Neural cell (in vitro differentiated cells): ENCODE data around the gene BHLHA15. TPM values are rescaled to one million over a fixed set of nuclear protein-coding genes. Genes with fewer than 3 reads are reported as not detected.

ENCODE experiments used
- H2AFZ ChIP-seq: fragments of 200-600, 300-800 bp; sonication (generic), shearing (Covaris generic); 2 replicates; pipeline ENCODE4 v1.6.0; 2014; ENCODE audit warnings: low read depth, mild to moderate bottlenecking, antibody characterized with exemption, low read length, moderate library complexity
- H3F3A ChIP-seq: fragments of 200-600 bp; shearing (Covaris generic); 2 replicates; pipeline ENCODE4 v1.6.1; 2016; ENCODE audit warnings: mild to moderate bottlenecking, moderate library complexity, mixed read lengths, antibody characterized with exemption, low read length; ENCODE audit not compliant: insufficient read depth, poor library complexity, severe bottlenecking
- H3K27ac ChIP-seq: fragments of 200-600, 300-800 bp; sonication (generic), shearing (Covaris generic); 2 replicates; pipeline ENCODE4 v1.5.1; 2014; ENCODE audit warnings: mild to moderate bottlenecking, low read length, moderate library complexity
- H3K27me3 ChIP-seq: fragments of 300-800, 200-600 bp; sonication (generic), shearing (Covaris generic); 2 replicates; pipeline ENCODE4 v1.6.0; 2014; ENCODE audit warnings: mild to moderate bottlenecking, low read depth, low read length, moderate library complexity; ENCODE audit not compliant: insufficient read depth
- H3K36me3 ChIP-seq: fragments of 300-800, 200-600 bp; sonication (generic), shearing (Covaris generic); 2 replicates; pipeline ENCODE4 v1.5.1; 2014; ENCODE audit warnings: mild to moderate bottlenecking, antibody characterized with exemption, low read length, moderate library complexity; ENCODE audit not compliant: insufficient read depth
- H3K4me2 ChIP-seq: fragments of 300-800, 200-600 bp; sonication (generic), shearing (Covaris generic); 2 replicates; pipeline ENCODE4 v1.6.0; 2014; ENCODE audit warnings: mild to moderate bottlenecking, low read length
- H3K4me3 ChIP-seq: fragments of 300-800, 200-600 bp; sonication (generic), shearing (Covaris generic); 2 replicates; pipeline ENCODE4 v1.5.1; 2014; ENCODE audit warnings: mild to moderate bottlenecking, low read length, moderate library complexity
- H3K79me2 ChIP-seq: fragments of 200-600 bp; shearing (Covaris generic); replicated peaks from 2 replicates; pipeline ENCODE4 v1.6.0; 2014; ENCODE audit warnings: mild to moderate bottlenecking, low read length, moderate library complexity; ENCODE audit not compliant: insufficient read depth
- H3K9ac ChIP-seq: fragments of 300-800, 200-600 bp; sonication (generic), shearing (Covaris generic); 2 replicates; pipeline ENCODE4 v1.6.1; 2016; ENCODE audit warnings: mild to moderate bottlenecking, low read length, mixed read lengths
- H3K9me2 ChIP-seq: fragments of 200-600 bp; shearing (Covaris generic); 2 replicates; pipeline ENCODE4 v1.6.1; 2016; ENCODE audit warnings: mild to moderate bottlenecking, low read length, mixed read lengths; ENCODE audit not compliant: insufficient read depth
- H3K9me3 ChIP-seq: fragments of 200-600, 300-800 bp; sonication (generic), shearing (Covaris generic); 2 replicates; pipeline ENCODE4 v1.6.1; 2016; ENCODE audit warnings: mild to moderate bottlenecking, mixed run types, low read length, moderate library complexity, mixed read lengths
- H4K20me1 ChIP-seq: fragments of 200-600 bp; shearing (Covaris generic); 2 replicates; pipeline ENCODE4 v1.6.1; 2016; ENCODE audit warnings: mild to moderate bottlenecking, mixed run types; ENCODE audit not compliant: insufficient read depth
- EP300 ChIP-seq: fragments of 450-650 bp; conservative IDR thresholded peaks from 2 replicates; pipeline ENCODE4 v1.6.1; 2014; ENCODE audit warnings: antibody characterized with exemption, mild to moderate bottlenecking, moderate library complexity; ENCODE audit not compliant: poor library complexity, severe bottlenecking
- MXI1 ChIP-seq: fragments of 450-650 bp; conservative IDR thresholded peaks from 2 replicates; pipeline ENCODE4 v1.6.1; 2014; ENCODE audit warnings: antibody characterized with exemption, mild to moderate bottlenecking; ENCODE audit not compliant: poor library complexity, severe bottlenecking
- POLR2AphosphoS5 ChIP-seq: IDR thresholded peaks from 2 replicates; pipeline ENCODE4 v1.6.1; 2012
- TAF1 ChIP-seq: IDR thresholded peaks from 2 replicates; pipeline ENCODE4 v1.6.1; 2012; ENCODE audit warnings: low read depth
- polyA plus RNA-seq: library from polyadenylated mRNA; depleted of rRNA; stranded (reverse); fragments of >200 nt; gene quantifications from 2 replicates; pipeline ENCODE4 v1.2.3, GENCODE V29; 2014

BHLHA15 gene
- polyA plus RNA-seq, 1 donor from 2014 or later, result not detected

DNA sequence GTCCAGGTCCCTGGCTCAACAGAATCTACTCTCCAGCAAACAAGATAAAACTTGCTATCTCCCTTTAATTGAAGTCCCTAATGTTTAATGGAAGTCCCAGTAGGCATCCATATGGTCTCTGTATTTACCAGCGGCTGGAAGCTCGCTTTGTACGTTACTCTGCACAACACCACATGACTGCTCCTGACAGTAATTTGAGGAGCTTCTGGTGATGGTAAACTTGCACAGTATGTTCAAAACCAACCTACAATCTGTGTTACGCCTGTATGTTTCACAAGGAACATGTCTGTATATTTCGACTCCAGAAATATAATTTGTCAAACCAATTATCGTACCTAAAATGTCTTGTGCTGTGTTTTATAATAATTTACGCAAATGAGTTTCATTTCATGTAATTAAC is 45.2 kb downstream of the BHLHA15 start:
- no peaks in the 10 kb centered on the region for H3F3A ChIP-seq
- no peaks in the 10 kb centered on the region for H3K9me3 ChIP-seq
- no peaks in the 10 kb centered on the region for H4K20me1 ChIP-seq
- peaks cover 21% of the 10 kb centered on the region for H3K79me2 ChIP-seq
- no peak overlapping the region for H3K9ac ChIP-seq
- H3K27ac ChIP-seq, result no peak overlapping the region
- H3K4me2 ChIP-seq, result no peak overlapping the region
- H3K27me3 ChIP-seq, result no peaks in the 10 kb centered on the region
- H3K4me3 ChIP-seq, result no peak overlapping the region
- H3K9me2 ChIP-seq, result no peaks in the 10 kb centered on the region
- TF ChIP-seq TAF1 (no peak), EP300 (no peak), POLR2AphosphoS5 (no peak), MXI1 (no peak)
- H3K36me3 ChIP-seq, result no peaks in the 10 kb centered on the region
- no peak overlapping the region for H2AFZ ChIP-seq

- no peak overlapping the region for H3K9ac ChIP-seq
- H3K27ac ChIP-seq, result no peak overlapping the region
- H3F3A ChIP-seq, result no peaks in the 10 kb centered on the region
- H3K4me2 ChIP-seq, result no peak overlapping the region
- peaks cover 11% of the 10 kb centered on the region for H3K79me2 ChIP-seq
- TF ChIP-seq EP300, result no peak
- TF ChIP-seq TAF1, result no peak
- no peaks in the 10 kb centered on the region for H3K9me2 ChIP-seq
- no peaks in the 10 kb centered on the region for H3K9me3 ChIP-seq
- H3K27me3 ChIP-seq, result no peaks in the 10 kb centered on the region
- H3K4me3 ChIP-seq, result no peak overlapping the region
- H3K36me3 ChIP-seq, result no peaks in the 10 kb centered on the region
- H2AFZ ChIP-seq, result no peak overlapping the region
- H4K20me1 ChIP-seq, result no peaks in the 10 kb centered on the region
Observed at GRCh38 chr7:98257701-98258100, 46.5 kb downstream of the BHLHA15 start.

Other genes with a start within 250 kb of the BHLHA15 start
- not detected in 2 replicates for gene OCM2, start 221.2 kb upstream of the BHLHA15 start, polyA plus RNA-seq
- 11.9 and 12.3 TPM in 2 replicates for gene LMTK2, start 104.6 kb upstream of the BHLHA15 start, polyA plus RNA-seq
- gene TECPR1, start 40.8 kb downstream of the BHLHA15 start, polyA plus RNA-seq, result 46.6 and 50.8 TPM in 2 replicates
- gene BRI3, start 70.2 kb downstream of the BHLHA15 start, polyA plus RNA-seq, result 55.6 and 57.6 TPM in 2 replicates
- gene BAIAP2L1, start 189.7 kb downstream of the BHLHA15 start, polyA plus RNA-seq, result 0.54 TPM in 1 of 2 replicates, not detected in the other